GM12878 (cell line): ENCODE measurements around the gene VCL. TPM values are rescaled to one million over a fixed set of nuclear protein-coding genes. Genes with fewer than 3 reads are reported as not detected.

Experiments
- ATAC-seq: fragments of 200-7000 bp; cut with Tn5 transposase; 3 replicates; pipeline ENCODE4 v1.9.1; 2020; ENCODE audit warnings: mild to moderate bottlenecking, moderate library complexity
- BruUV-seq: library from RNA; stranded (reverse); fragments of 400-500 nt; replicated peaks from 2 replicates; lab custom pipeline; 2021; lab: Mats Ljungman, UMichigan
- CTCF ChIA-PET: fragments of 300-600 bp; sonication (Branson Sonifier 250); formaldehyde crosslinking; extraction: SDS; loops from one replicate; lab custom pipeline; 2021; ENCODE audit warnings: inconsistent platforms; lab: Yijun Ruan, JAX
- POLR2A ChIA-PET: fragments of 350-600 bp; formaldehyde crosslinking; extraction: SDS; loops from one replicate; lab custom pipeline; 2021; ENCODE audit warnings: inconsistent platforms; lab: Charles Lee
- RAD21 ChIA-PET: fragments of 300-600 bp; sonication (Branson Sonifier 250); formaldehyde crosslinking; loops from one replicate; lab custom pipeline; 2023; ENCODE audit warnings: antibody characterized with exemption; ENCODE audit not compliant: unreplicated experiment; lab: Charles Lee
- SMC1A ChIA-PET: fragments of 300-600 bp; sonication (Branson Sonifier 250); formaldehyde crosslinking; loops from one replicate; lab custom pipeline; 2023; ENCODE audit not compliant: unreplicated experiment, uncharacterized antibody; lab: Charles Lee
- DNase-seq: peaks from one replicate; pipeline ENCODE4 v3.0.0-alpha.2; 2011; ENCODE audit warnings: low read depth, low spot score
- FAIRE-seq: peaks from 3 replicates; lab custom pipeline; 2011; peaks lifted over from hg19 to GRCh38; lab: Jason Lieb, UNC
- H2AFZ ChIP-seq: 2 replicates; pipeline ENCODE4 v1.6.0; 2011; ENCODE audit warnings: low read depth, low read length, control low read depth; ENCODE audit not compliant: control insufficient read depth
- H3K27ac ChIP-seq: 2 replicates; pipeline ENCODE4 v1.5.1; 2011; ENCODE audit warnings: control low read depth; ENCODE audit not compliant: control insufficient read depth, insufficient read depth
- H3K27me3 ChIP-seq, 2 experiments: replicated peaks in 1 of 2; 2 replicates each; pipeline versions ENCODE4 v1.6.0 to v1.6.1; 2011; ENCODE audit warnings: low read length in 1 of 2; ENCODE audit not compliant: control insufficient read depth in 2 of 2, insufficient read depth in 2 of 2
- H3K36me3 ChIP-seq, 2 experiments: 2 replicates each; pipeline ENCODE4 v1.5.1; 2011; ENCODE audit warnings: low read length in 1 of 2; ENCODE audit not compliant: control insufficient read depth in 2 of 2, insufficient read depth in 2 of 2
- H3K4me1 ChIP-seq: 2 replicates; pipeline ENCODE4 v1.6.1; 2011; ENCODE audit warnings: mild to moderate bottlenecking, low read length, moderate library complexity, mixed read lengths; ENCODE audit not compliant: control insufficient read depth, insufficient read depth
- H3K4me2 ChIP-seq: 2 replicates; pipeline ENCODE4 v1.6.0; 2011; ENCODE audit warnings: control low read depth; ENCODE audit not compliant: control insufficient read depth, insufficient read depth
- H3K4me3 ChIP-seq: fragments of 200-600 bp; sonication (generic); 2 replicates; pipeline ENCODE4 v1.5.1; 2016
- H3K79me2 ChIP-seq: 2 replicates; pipeline ENCODE4 v1.6.0; 2011; ENCODE audit warnings: low read length; ENCODE audit not compliant: control insufficient read depth, insufficient read depth
- H3K9ac ChIP-seq: 2 replicates; pipeline ENCODE4 v1.8.0; 2011; ENCODE audit warnings: low read length, control low read depth, mixed read lengths; ENCODE audit not compliant: control insufficient read depth, insufficient read depth
- H3K9me3 ChIP-seq: replicated peaks from 3 replicates; pipeline ENCODE4 v1.5.1; 2011; ENCODE audit warnings: mild to moderate bottlenecking, low read length; ENCODE audit not compliant: control insufficient read depth, insufficient read depth
- H4K20me1 ChIP-seq: 2 replicates; pipeline ENCODE4 v1.6.0; 2011; ENCODE audit not compliant: control insufficient read depth, insufficient read depth
- BCL3 ChIP-seq: IDR thresholded peaks from 2 replicates; pipeline ENCODE4 v1.6.1; 2011; ENCODE audit warnings: borderline replicate concordance, low read depth, mild to moderate bottlenecking, moderate library complexity, low read length; ENCODE audit not compliant: insufficient read depth, poor library complexity, severe bottlenecking
- BHLHE40 ChIP-seq, 2 experiments: fragments of 450-650 bp in 1 of 2; IDR thresholded peaks; 2 replicates each; pipeline ENCODE4 v1.6.1; 2011 to 2017; ENCODE audit warnings: low read depth in 2 of 2, borderline replicate concordance in 1 of 2, improper control_type of control experiment in 1 of 2, low read length in 1 of 2, mild to moderate bottlenecking in 1 of 2
- CBX5 ChIP-seq: sonication (generic); IDR thresholded peaks from 2 replicates; pipeline ENCODE4 v1.6.1; 2016; ENCODE audit warnings: low read depth, moderate library complexity, mild to moderate bottlenecking, inconsistent platforms
- CREM ChIP-seq: IDR thresholded peaks from 2 replicates; pipeline ENCODE4 v1.6.1; 2014; ENCODE audit warnings: antibody characterized with exemption, low read depth
- CTCF ChIP-seq, 3 experiments: IDR thresholded peaks in 2 of 3; conservative IDR thresholded peaks in 1 of 3; 2 replicates each; pipeline ENCODE4 v1.5.1; 2011; ENCODE audit warnings: low read depth in 3 of 3, low read length in 3 of 3, mild to moderate bottlenecking in 3 of 3, control low read depth in 2 of 3, moderate library complexity in 2 of 3, inconsistent platforms in 1 of 3, mixed read lengths in 1 of 3; ENCODE audit not compliant: control insufficient read depth in 2 of 3, insufficient read depth in 1 of 3; ENCODE audit errors: extremely low read depth in 1 of 3
- EED ChIP-seq: sonication (generic); IDR thresholded peaks from 2 replicates; pipeline ENCODE4 v1.6.1; 2016; ENCODE audit warnings: antibody characterized with exemption, low read depth
- IRF5 ChIP-seq: fragments of 450-650 bp; IDR thresholded peaks from 2 replicates; pipeline ENCODE4 v1.6.1; 2017; ENCODE audit warnings: borderline replicate concordance
- MYB ChIP-seq: fragments of 150-350 bp; IDR thresholded peaks from 2 replicates; pipeline ENCODE4 v1.6.1; 2014; ENCODE audit warnings: mild to moderate bottlenecking, low read depth, low read length, borderline replicate concordance
- PKNOX1 ChIP-seq: fragments of 450-650 bp; IDR thresholded peaks from 2 replicates; pipeline ENCODE4 v1.6.1; 2016; ENCODE audit warnings: mild to moderate bottlenecking
- RAD21 ChIP-seq: IDR thresholded peaks from 2 replicates; pipeline ENCODE4 v1.6.1; 2011; ENCODE audit warnings: mild to moderate bottlenecking, low read depth, low read length, moderate library complexity; ENCODE audit not compliant: insufficient read depth
- SMAD5 ChIP-seq: IDR thresholded peaks from 2 replicates; pipeline ENCODE4 v1.6.1; 2016; ENCODE audit warnings: antibody characterized with exemption, low read depth
- SMC3 ChIP-seq: IDR thresholded peaks from 2 replicates; pipeline ENCODE4 v1.6.1; 2011; ENCODE audit warnings: low read length, improper control_type of control experiment, borderline replicate concordance
- STAT3 ChIP-seq: IDR thresholded peaks from 2 replicates; pipeline ENCODE4 v1.6.1; 2011; ENCODE audit warnings: low read depth, low read length, improper control_type of control experiment
- TCF3 ChIP-seq: IDR thresholded peaks from 2 replicates; pipeline ENCODE4 v1.6.1; 2012; ENCODE audit warnings: low read depth, mild to moderate bottlenecking, low read length, borderline replicate concordance; ENCODE audit not compliant: insufficient read depth
- WGBS: methylation state at CpG from one replicate; pipeline ENCODE4 v1.1.6; 2016; ENCODE audit warnings: low lambda C conversion rate; ENCODE audit not compliant: insufficient replicate concordance, insufficient coverage; ENCODE audit errors: missing lambda C conversion rate; 5-methylcytosine and 5-hydroxymethylcytosine counted together
- in situ Hi-C: fragments of 300-500 bp; cut with MboI; formaldehyde crosslinking; loops from 9 replicates; pipeline ENCODE4 v1.14.3; 2018; ENCODE audit warnings: mixed read lengths
- intact Hi-C: fragments of 100-400 bp; cut with micrococcal nuclease; formaldehyde crosslinking; loops from one replicate; pipeline ENCODE4 v1.14.2; 2022; ENCODE audit not compliant: unreplicated experiment
- polyA plus RNA-seq, 11 experiments: library from polyadenylated mRNA; depleted of rRNA in 4 of 11; unstranded in 6 of 11; stranded (reverse) in 5 of 11; fragments of >200 nt; fragmentation: Nextera tagmentation in 4 of 11; fragmentation: Illumina TruSeq in 1 of 11; extraction: Ambion mirVana in 4 of 11; extraction: Trizol in 1 of 11; gene quantifications; 1 replicate in 1 of 11; 2 replicates in 10 of 11; pipeline versions ENCODE4 v1.2.1 to v1.2.3, GENCODE V29; 2011 to 2016; ENCODE audit warnings: inconsistent platforms in 2 of 11, missing spikeins in 2 of 11, low read depth in 1 of 11
- total RNA-seq, 4 experiments: library from RNA; depleted of rRNA in 3 of 4; stranded (reverse); fragments of >200 nt in 3 of 4; fragmentation: Illumina TruSeq in 1 of 4; extraction: Trizol in 1 of 4; gene quantifications; 2 replicates each; pipeline versions ENCODE4 v1.2.1 to v1.2.3, GENCODE V29; 2013 to 2021

The VCL gene
- total and polyA plus RNA-seq, 10 of the 15 experiments (the other 5 are each of a cell fraction or from before 2014, with no cell fraction given): 6.7 to 54.6 (median 24.3) TPM

GRCh38 chr10:74099836-74100235 lies 101.9 kb downstream of the VCL start (continued):
- no peak for TF ChIP-seq MYB
- no peak for TF ChIP-seq SMAD5
- no peak for TF ChIP-seq IRF5
- TF ChIP-seq STAT3: no peak

- peak; percentile 85 for ATAC-seq
- RAD21 ChIA-PET: interaction anchor here (0.6 to 3.5 kb wide), 15 partner anchors 14 to 224 kb away, joined by 3 to 35 read pairs (median 5); partner anchors contain the start of gene VCL
- no peaks in the 10 kb centered on the region for H3K4me1 ChIP-seq
- H3K4me2 ChIP-seq: no peak overlapping the region
- H3K9me3 ChIP-seq: no peaks in the 10 kb centered on the region
- BruUV-seq: no TSS peak
- H3K36me3 ChIP-seq: peaks cover 0 to 5% of the 10 kb centered on the region in 2 experiments; a peak in 1 of 4 replicates
- CTCF ChIA-PET: interaction anchor here (0.7 to 13.9 kb wide), 34 partner anchors 9 to 322 kb away, joined by 3 to 185 read pairs (median 4); partner anchors contain the start of gene CHCHD1
- H3K4me3 ChIP-seq: no peak overlapping the region
- intact Hi-C loops (loop anchor here (2.0 kb wide), 1 partner anchor 217 kb away; no protein-coding TSS in a partner anchor), in situ Hi-C loops (no loop called here)
- SMC1A ChIA-PET: interaction anchor here (0.9 to 4.1 kb wide), 25 partner anchors 10 to 309 kb away, joined by 3 to 70 read pairs (median 3); no protein-coding TSS in a partner anchor
- WGBS: 60% methylated on average over 11 of the region's 11 CpGs
- H3K27me3 ChIP-seq: no peaks in the 10 kb centered on the region
- H2AFZ ChIP-seq: no peak overlapping the region
- no peak for DNase-seq
- H3K9ac ChIP-seq: no peak overlapping the region
- POLR2A ChIA-PET: interaction anchor here (0.5 kb wide), 1 partner anchor 12 kb away, joined by 3 read pairs; no protein-coding TSS in a partner anchor
- no peaks in the 10 kb centered on the region for H3K79me2 ChIP-seq
- no peak overlapping the region for H3K27ac ChIP-seq
- H4K20me1 ChIP-seq: no peaks in the 10 kb centered on the region
- peak; percentile 23 for FAIRE-seq
- TF ChIP-seq PKNOX1 (no peak), TCF3 (no peak), RAD21 (peak; percentile 84), CTCF (IDR thresholded peaks at IDR 0.05 in 2 of 3, conservative IDR thresholded peaks at IDR 0.05 in 1 of 3; ENCODE audit: control insufficient read depth in 2 of 3, extremely low read depth in 1 of 3, insufficient read depth in 1 of 3, low read depth in 3 of 3, low read length in 3 of 3) (peak; percentile 52 to 71 (median 67)), CBX5 (no peak), SMC3 (peak; percentile 64; the same call in 1 of the 2 replicates), BCL3 (no peak), BHLHE40 (IDR thresholded peaks at IDR 0.05; ENCODE audit: borderline replicate concordance in 1 of 2, low read depth in 2 of 2, low read length in 1 of 2) (no peak), CREM (no peak), EED (no peak)
Measured at GRCh38 chr10:74103560-74104258, 105.8 kb downstream of the VCL start.
